Stimulated activated CD8-positive, alpha-beta memory T cell treated with anti-CD3 and anti-CD28 coated beads, Interleukin-7, amount 100 ng/mL, for 4 hours (primary cell): ENCODE data around the gene CACNA2D1.

Experiments
- DNase-seq, 2 donors: peaks; one replicate each; pipeline ENCODE4 v3.0.0-alpha.2; 2020; ENCODE audit warnings: low read depth in 2 of 2

Gene CACNA2D1

DNA sequence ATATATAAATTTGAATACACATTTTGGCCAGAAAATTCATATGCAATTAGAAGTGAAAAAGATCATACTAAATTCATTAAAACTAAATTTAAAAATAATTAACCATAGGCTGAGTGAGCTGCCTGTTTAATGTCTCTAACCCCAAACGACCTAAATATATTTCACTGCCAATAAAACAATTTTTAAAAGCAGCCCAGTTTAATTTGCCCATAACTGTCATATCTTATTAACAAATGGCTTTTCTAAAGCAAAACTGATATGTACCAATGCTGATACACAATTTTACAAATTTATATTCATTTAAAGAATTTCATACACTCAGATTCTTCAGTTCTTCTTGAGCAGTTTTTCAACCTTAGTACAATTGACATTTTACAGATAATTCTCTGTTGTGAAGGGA lies 99.9 kb downstream of the CACNA2D1 start:
- DNase-seq, result no peak

DNA sequence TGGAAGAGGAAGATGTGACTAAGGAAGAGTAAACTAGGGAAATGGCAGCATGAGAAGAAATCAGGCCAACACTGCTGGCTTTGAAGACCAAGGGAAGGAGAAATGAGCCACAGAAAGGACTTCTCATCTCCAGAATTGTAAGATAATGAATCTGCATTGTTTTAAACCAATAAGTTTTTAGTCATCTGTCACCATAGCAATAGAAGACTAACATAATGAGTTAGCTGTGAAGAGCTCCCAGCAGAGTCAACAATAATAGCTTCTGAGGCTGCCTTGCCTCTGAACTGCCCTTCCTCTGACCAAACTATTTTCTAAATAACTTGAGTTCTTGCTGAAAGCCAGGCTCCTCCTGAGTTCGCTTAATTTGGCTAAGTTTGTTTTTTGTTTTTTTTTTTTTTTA lies 103.6 kb downstream of the CACNA2D1 start:
- DNase-seq, result no peak

DNA sequence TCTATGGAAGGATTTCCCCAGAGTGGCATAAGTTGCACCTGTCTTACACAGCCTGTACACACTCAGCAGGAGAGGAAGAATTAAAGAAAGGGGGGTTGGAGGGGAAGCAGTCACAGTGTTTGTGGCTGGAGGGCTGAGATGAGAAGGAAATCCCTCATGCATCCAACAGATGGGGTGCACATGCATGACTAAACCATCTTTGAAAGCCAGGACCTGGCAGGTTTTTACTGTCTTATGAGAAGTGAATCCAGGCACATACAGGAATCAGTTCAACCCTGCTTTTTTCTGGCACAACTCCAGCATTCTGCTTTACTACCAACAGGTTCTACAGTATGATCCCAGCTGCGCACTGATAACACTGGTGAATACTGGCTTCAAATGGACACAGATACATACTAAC lies 107.7 kb downstream of the CACNA2D1 start:
- no peak for DNase-seq

DNA sequence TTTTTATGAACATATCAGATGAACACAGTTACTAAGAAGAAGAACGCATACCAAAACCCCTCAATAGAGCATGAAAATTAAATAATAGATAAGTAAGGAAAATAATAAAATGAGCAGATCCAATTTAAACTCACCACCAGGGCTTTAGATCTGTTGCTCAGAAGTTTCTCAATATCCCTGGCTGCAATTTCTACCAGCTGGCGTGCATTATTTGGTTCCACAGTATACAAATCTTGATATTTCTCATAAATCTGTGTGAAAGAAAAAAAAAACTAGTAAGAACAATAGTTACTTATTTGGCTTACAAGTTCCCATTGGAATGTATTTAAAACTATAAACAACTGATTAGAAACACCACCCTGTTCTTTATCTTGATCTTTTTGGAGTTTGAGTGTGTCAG lies 108.6 kb downstream of the CACNA2D1 start:
- no peak for DNase-seq

DNA sequence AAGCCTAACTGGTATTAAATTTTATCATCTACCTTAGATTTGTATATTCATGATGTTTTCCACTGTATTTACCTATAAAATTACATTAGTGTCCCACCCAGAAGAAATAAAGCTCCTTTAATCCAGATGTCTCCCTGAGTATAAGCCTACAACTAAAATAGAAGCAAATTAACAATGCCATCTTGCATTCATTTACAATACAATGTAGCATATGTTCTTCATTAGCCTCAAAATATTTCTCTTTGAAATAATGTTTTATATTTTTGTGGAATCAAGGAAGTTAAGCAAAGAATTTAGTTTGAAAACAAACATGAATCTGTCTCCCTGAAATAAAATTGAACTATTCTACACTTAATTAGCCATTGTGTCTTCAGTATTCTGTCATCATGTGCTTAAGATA lies 112.3 kb downstream of the CACNA2D1 start:
- DNase-seq, result no peak

DNA sequence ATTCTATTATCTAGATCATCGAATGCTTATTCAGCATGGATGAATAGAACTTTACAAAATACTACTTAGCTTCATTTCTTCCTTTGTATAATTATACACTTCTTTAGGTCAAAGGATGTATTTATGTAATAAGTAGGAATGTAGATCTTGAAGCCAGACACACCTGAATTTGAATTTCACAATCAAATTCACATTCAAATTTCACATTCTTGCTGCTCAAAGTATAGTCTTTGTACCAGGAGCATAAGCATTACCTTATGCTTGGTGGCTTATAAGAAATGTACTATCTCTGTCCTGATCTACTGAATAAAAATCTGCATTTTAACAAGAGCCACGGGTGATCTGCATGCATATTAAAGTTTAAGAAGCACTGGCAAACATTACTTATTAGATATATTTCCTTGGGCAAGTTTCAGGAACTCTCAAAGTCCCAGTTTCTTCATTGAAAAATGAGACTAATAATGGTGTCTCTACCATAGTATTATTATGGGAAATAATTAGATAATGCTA lies 112.8 kb downstream of the CACNA2D1 start:
- DNase-seq, result no peak

DNA sequence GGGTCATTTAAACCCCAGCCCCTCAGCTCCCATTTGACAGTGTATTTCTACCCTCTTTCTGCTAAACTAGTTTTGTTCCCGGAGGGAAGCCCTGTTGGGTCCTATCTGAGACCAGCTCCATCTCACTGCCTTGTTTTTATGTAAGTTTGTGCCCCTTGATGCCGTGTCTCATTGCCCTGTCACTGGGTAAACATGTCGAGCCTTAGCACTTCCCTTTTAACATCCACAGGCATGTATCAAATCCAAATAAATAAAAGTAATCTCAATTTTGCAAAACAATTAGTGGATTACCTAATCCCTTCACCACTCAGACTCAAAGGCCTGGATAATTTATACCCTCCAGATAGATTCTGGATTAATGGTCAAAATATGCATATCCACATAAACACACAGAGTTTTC lies 115.7 kb downstream of the CACNA2D1 start:
- no peak for DNase-seq

DNA sequence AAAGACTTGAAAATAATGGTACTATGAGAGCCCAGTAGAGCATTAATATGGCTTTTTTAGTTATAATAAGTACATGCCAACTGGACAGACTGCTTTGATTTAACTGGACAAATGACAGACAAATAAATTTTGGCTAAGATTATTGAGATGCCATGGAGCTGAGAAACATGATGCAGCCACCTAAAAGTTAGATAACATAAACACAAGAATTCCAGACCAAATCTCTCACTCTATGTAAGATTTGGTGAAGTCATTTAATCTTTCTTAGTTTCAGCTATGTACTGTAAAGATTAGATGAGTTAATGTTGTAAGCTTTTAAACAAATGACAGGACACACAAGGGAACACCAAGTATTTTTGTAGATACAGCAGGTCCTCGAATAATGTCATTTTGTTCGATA lies 118.2 kb downstream of the CACNA2D1 start:
- no peak for DNase-seq

DNA sequence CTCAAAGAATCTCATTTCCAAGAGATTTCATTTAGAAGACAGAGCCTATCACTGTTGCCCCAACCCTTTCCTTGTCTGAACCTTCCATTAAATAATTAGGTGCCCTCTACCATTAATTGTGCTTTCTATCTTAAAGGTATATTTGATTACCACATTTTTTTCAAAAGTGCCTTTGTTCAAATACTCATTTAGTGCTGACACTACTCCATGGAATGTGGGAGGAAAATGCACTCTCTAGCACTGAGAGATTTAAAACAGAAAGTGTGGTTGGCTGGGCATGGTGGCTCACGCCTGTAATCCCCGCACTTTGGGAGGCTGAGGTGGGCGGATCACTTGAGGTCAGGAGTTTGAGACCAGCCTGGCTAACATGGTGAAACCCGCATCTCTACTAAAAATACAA lies 119.8 kb downstream of the CACNA2D1 start:
- DNase-seq, result no peak

DNA sequence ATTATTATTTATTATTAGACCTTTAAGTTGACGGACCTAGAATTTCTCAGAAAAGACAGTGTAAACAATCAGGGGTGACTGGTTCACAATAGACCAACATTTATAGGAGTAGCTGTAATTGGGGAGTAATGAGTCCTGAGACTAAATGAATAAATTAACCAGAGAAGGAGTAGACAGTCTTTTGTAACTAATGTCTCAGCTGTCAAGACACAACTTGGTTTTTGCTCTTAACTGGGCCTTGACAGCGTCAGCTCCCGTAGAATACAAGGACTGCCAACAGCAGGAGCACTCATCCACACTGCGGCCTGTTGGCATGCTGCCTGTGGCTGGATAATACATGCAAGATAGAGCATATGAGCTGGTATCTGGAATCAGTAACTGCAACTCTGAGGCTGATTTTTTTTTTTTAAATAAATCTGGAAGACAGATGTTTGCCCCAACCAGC lies 123.9 kb downstream of the CACNA2D1 start:
- no peak for DNase-seq

DNA sequence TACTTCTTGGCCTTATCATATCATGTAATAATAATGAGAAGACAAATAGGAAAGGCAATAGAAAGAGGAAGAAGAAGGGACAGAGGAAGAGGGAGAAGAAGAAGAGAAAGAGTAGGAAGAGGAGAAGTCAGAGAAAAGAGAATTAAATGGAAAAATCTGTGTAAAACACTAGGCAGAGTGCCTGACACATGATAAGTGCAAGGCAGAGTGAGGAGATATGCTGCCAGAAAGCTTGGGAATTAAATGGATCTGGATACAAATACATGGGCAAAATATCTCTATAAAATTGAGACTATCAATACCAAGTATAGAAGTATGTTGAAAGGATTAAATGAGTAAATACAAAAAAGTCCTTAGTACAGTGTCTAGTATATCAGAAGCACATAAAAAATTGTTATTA lies 124.8 kb downstream of the CACNA2D1 start:
- no peak for DNase-seq

DNA sequence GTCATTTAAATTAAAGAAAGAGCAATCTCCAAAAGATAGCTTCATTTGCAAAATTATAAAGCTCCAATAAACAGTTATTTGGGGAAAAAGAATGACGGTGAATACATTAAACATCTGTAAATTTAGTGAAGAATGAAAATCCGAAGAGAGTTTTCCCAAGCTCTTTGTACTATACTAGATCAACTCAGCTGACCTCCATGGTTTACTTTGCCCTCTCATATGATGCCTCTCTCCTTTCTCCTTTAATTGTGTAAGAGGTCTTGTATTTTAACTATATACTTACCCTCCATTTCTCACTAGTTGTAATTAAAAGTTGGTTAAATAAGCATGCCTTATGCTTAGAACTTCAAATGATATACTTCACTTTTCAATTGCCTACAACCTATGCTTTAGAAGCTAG lies 125.8 kb downstream of the CACNA2D1 start:
- DNase-seq, result no peak

DNA sequence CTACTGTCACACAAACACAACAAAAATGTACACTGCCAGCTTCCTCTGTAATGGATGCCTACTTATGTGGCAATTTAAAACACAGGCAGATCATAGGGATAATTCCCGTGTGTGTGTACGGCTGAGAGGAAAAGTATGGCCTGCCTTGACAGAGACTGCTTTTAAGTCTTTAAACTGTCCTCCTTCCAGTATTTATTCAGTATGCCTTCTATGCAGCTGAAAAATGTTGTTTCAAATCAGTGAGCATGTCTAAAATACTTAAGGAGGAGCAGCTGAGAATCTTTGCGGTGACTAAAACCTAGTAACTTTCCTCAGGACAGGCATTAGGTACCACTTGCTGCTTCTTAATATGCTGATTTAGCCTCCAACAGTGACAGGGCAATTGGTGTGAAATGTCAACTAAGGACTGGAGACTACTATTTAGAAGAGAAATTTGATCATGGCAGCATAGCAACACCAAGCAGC lies 126.3 kb downstream of the CACNA2D1 start:
- no peak for DNase-seq

DNA sequence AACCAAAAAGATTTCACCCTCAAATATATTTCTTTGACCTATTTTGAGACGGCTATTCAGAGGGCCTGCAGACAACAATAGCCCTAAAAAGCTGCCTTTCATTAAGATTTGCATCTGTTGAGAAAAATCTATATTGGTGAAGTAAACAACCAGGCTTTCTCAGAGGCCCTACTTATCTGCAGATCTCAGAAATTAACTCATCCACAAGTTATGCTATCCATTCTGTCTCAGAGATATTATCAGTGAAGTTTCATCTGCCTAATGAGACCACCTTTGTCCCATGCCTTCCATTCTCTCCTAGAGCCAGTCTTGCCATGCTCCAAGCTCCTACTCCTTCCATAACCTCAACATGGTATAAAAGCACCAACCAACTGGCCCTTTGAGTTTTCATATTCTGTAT lies 130.3 kb downstream of the CACNA2D1 start:
- no peak for DNase-seq

DNA sequence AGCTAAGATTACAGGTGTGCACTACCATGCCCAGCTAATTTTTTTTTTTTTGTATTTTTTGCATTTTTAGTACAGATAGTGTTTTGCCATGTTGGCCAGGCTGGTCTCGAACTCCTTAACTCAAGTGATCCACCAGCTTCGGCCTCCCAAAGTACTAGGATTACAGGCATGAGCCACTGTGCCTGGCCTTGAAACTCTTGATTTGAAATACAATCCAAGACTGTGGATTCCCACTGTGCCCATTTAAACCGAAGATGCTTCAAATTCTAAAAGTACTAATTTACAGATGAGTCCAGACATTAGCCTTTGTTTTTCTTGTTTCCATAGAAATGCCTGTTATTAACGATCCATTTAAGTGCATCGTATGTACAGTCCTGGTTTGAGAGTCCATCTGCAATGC lies 130.9 kb downstream of the CACNA2D1 start:
- no peak for DNase-seq

DNA sequence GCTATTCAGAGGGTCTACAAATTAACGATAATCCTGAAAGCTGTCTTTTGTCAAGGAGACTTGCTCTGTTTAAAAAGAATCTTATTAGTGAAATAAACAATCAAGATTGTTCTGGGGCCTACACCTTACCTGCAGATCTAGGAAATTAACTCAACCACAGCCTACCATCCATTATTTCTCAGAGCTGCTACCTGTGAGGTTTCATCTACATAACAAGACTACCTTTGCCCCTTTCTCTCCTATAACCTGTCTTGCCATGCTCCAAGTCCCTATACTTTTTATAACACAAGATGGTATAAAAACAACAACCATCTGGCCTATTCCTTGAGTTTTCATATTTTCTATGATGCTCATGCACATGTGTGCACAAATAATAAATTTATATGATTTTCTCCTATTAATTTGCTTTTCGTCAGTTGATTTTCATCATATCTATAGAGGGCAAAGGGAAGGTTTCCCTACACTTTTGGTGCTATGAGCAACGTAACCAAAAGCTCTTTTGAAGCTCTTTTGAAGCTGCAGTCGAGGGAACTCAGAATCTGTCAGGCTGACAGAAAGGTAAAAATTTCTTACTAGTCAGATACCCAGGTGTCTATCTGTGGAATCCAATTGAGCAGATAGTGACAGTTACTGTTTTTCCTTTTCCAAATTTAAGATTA lies 138.1 kb downstream of the CACNA2D1 start:
- DNase-seq, result no peak

DNA sequence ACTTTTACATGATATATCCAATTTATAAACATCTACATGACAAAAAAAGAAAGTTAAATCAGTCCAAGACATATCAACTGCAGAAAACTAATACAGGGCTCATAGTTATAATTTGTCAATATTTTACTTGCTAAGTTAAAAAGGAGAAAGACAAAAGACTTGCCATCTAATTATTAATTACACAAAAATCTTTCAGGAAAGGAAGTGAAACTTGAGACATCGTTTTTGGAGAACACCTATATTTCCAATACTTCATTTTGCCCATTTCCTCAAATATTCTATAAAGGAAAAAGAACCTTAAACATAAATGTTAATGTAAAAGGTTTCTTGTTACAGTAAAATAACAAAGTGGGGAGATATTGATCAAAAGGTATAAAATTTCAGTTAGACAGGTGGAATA lies 148.7 kb downstream of the CACNA2D1 start:
- no peak for DNase-seq

DNA sequence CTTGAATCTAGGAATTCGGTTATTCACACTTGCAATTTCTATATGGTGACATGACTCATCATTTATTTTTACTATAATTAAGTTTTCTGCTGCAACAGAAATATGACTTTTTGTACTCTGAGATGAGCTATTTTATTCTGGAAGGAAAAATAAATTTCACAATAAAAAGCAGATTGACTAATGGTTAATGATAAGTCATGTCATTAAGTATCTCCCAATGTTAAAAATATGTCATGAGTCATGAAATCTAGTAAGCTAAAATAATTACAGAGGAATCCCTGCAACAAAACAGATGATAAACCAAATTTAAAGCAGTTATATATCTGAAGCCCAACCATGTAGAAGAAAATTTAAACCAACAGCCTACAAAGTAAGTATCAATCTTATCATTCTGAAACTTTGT lies 149.2 kb downstream of the CACNA2D1 start:
- no peak for DNase-seq

DNA sequence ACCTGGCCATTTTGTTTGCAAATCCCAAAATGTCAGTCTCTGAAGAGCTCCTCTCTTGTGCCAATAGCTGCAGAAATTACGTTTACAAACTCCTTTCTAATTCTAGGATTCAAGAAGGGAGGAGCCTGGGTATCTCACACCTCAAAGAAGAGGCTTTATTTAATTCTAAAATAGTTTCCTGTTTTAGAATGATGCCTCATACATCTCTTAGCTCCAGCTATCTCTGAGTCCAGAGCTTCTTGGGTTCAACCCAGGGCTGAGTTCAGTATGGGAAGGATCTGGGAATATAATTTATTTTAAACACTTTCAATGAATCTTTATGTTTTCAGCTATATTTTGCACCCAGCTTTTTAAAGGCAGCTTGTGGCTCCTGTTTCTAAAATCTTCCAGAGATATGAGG lies 150.1 kb downstream of the CACNA2D1 start:
- DNase-seq, result no peak

DNA sequence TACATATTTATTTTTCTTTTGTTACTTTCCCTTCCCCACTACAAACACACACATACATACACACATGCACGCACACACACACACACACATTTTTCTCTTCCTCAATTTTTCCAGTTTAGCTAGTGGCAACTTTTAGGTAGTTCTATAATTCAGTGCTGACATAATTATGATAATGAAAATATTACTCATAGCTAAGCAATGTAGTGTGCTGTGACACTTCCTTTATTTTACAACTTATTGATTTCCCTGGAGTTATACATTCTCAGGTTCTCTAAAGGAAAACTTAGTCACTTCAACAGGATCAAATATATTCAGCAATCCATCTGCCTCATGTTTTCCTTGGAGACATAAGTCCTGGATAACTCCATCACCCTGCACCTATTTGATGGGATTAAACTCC lies 151.6 kb downstream of the CACNA2D1 start:
- DNase-seq, result no peak

DNA sequence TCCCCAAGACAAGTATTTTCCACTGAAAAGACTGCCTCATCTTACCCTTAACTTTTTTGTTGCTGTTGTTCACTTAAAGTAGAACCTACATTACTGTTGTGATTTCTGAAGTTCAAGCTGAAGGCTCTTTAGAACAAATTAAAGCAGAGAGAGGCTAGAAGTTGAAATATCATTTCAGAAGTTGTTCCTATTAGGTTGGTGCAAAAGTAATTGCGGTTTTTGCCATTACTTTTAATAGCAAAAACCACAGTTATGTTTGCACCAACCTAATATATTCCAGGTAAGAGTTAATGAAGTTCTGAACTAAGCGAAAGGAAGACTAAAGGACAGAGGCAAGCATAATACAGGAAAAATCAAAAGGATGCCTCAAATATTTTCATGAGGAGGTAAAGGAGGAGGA lies 153.7 kb downstream of the CACNA2D1 start:
- DNase-seq, result no peak

DNA sequence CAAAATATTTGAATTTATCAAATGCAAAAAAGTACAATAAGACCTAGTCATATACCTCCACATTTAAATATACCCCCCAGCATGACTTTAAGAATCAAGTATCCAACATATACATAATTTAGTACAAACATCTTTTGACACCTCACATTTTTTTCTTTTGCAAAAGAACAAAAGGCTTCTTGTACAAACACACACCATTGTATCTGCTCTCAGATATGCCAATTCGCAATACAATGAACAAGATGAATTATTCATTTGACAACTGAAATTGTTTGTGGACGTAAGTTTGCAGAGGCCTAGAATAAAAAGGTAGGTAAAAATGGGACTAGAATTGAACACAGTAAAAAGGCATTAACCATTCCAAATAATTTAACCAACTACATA lies 154.4 kb downstream of the CACNA2D1 start:
- no peak for DNase-seq

DNA sequence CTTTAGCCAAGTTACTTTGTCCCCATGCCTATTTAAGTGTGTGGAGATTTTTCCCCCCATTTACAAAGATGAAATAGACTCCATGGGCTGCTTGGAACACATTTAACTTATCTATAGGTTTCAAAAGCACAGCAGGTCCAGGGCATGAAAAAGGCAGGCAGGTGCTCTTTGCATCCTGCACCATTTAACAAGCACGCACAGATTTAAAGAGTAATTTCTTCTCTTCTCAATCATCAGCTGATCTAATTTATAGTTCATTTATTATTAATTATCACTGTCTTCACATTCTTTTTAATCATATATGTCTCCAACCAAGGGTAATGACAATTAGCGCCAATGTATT lies 156.8 kb downstream of the CACNA2D1 start:
- no peak for DNase-seq

DNA sequence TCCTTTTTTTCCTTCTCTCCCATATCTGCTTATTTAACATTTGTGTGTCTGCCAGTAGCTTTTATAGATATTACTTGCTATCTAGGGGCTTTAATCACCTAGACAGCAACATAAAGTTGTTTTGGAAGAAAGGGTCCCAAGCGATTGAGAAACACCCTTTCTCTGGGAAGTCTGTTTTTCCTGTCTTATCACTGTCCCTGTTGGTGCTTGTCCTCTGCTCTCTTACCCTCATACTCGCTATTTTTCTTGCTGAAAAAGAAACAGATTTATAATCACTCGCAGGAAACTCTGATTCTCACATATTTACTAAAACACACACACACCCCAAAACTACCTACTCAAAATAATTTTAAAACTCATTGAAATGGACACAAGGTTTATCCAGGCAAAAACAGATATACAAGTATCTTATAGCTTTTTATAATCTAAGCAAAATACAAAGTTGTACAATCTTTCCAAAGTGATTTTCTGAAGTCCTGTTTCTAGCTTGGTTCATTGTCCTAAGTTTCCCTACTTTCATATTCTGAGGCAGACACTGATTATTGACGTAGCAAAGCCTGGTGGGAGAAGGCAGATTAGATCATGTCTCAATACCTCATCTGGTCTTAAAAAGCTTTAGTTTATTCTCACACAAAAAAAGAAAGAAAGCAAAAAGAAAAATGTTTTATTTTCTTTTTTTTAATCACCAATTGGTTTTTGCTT lies 157.3 kb downstream of the CACNA2D1 start:
- no peak for DNase-seq
